Measurements from ENCODE around the gene CLIP2.

The CLIP2 gene

GRCh38 chr7:74272305-74273038 lies 16.7 kb upstream of the CLIP2 start:
- DNase-seq, result peak; percentile 97

GRCh38 chr7:74275401-74275881 lies 13.8 kb upstream of the CLIP2 start:
- no peak for DNase-seq

- no peak for DNase-seq
Measured at GRCh38 chr7:74277636-74278035, 11.6 kb upstream of the CLIP2 start.

GRCh38 chr7:74280985-74281384 lies 8.2 kb upstream of the CLIP2 start:
- DNase-seq, result no peak

GRCh38 chr7:74282748-74283459 lies 6.3 kb upstream of the CLIP2 start:
- DNase-seq, result no peak

GRCh38 chr7:74283858-74284447 lies 5.3 kb upstream of the CLIP2 start:
- DNase-seq, result no peak

GRCh38 chr7:74284781-74285259 lies 4.4 kb upstream of the CLIP2 start:
- DNase-seq, result no peak

- DNase-seq, result no peak
Measured at GRCh38 chr7:74286131-74286530, 3.1 kb upstream of the CLIP2 start.

GRCh38 chr7:74287303-74288033 lies 1.7 kb upstream of the CLIP2 start:
- no peak for DNase-seq

- DNase-seq, result no peak
Measured at GRCh38 chr7:74288034-74288881, 949 bp upstream of the CLIP2 start.

GRCh38 chr7:74289659-74290552 lies 699 bp downstream of the CLIP2 start:
- DNase-seq, result peak; percentile 23

GRCh38 chr7:74290553-74290950 lies 1.3 kb downstream of the CLIP2 start:
- DNase-seq, result no peak

GRCh38 chr7:74290981-74291441 lies 1.8 kb downstream of the CLIP2 start:
- no peak for DNase-seq

GRCh38 chr7:74291535-74291934 lies 2.3 kb downstream of the CLIP2 start:
- no peak for DNase-seq

GRCh38 chr7:74292757-74293576 lies 3.8 kb downstream of the CLIP2 start:
- no peak for DNase-seq

GRCh38 chr7:74293577-74293908 lies 4.3 kb downstream of the CLIP2 start:
- DNase-seq, result no peak

- DNase-seq, result peak; percentile 86
Measured at GRCh38 chr7:74294191-74294998, 5.2 kb downstream of the CLIP2 start.

- DNase-seq, result no peak
Measured at GRCh38 chr7:74297516-74298233, 8.5 kb downstream of the CLIP2 start.

All from fibroblast of skin of abdomen (primary cell).